ENCODE results near the gene CHFR.
A peak's percentile ranks its signal among the peaks of the same experiment; 100 is the strongest.
"Not testable (repeated sequence)": the region's sequence is repeated elsewhere in the genome, so short reads cannot be mapped to it uniquely, and the experiment has no call there.

CHFR gene, protein sequence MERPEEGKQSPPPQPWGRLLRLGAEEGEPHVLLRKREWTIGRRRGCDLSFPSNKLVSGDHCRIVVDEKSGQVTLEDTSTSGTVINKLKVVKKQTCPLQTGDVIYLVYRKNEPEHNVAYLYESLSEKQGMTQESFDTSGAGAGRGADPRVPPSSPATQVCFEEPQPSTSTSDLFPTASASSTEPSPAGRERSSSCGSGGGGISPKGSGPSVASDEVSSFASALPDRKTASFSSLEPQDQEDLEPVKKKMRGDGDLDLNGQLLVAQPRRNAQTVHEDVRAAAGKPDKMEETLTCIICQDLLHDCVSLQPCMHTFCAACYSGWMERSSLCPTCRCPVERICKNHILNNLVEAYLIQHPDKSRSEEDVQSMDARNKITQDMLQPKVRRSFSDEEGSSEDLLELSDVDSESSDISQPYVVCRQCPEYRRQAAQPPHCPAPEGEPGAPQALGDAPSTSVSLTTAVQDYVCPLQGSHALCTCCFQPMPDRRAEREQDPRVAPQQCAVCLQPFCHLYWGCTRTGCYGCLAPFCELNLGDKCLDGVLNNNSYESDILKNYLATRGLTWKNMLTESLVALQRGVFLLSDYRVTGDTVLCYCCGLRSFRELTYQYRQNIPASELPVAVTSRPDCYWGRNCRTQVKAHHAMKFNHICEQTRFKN

DNA sequence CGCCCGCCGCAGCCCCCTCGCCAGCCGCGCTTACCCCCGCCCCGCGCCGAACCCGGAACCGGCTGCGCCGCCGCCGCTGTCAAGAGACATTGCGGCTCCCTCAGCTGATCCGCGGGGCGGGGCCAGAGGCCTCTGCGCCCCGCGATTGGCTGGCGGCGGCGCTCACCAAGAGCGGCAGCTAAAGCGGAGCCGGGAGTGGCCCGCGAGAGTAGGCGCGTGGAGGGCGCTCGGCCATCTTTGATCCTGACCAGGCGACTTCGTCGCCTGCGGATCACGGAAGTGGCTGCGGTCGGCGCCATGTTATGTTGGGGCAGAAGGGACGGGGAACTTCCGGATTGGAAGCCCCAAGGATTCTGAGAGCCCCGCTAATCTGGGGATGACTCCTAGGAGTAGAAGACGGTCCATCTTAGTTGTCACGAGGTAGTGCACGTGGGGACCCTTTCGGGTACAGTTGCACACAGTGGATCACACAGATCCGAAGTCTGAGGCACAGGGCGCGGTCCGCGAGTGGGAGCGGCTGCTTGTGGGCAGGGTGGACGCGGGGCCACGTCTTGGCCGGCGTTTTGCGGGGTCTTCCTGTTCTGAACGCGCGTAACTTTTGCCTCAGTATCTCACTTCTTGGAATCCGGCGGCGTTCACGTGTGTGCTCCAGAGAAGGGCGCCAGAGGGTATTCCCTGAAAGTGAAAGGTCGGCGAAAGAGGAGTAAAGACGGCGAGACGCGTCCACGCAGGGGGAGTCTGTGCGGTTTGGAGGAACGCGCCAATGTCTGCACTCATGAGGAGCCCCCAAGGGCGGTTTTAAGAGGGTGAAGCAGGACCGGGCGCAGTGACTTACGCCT is at the start of gene CHFR:
CHFR (minus strand) TSS at position 93 of the 839 bp plus-strand sequence. CDS start 277 bp downstream, outside the sequence.
- H3K4me1 Mint-ChIP-seq (ENCODE audit: low read depth): peaks cover 13% of the 10 kb centered on the region
- no peaks in the 10 kb centered on the region for H3K27me3 Mint-ChIP-seq (ENCODE audit: low read depth)
- H3K9me3 Mint-ChIP-seq: peaks cover 32% of the 10 kb centered on the region
- peak within 1 kb of the TSS; percentile 98 for H3K4me3 Mint-ChIP-seq
- peak within 1 kb of the TSS; percentile 100 for H3K27ac Mint-ChIP-seq
- H3K36me3 Mint-ChIP-seq (ENCODE audit: low read depth): peaks cover 52% of the 10 kb centered on the region
- peak; percentile 95 for DNase-seq (ENCODE audit: low spot score)

DNA sequence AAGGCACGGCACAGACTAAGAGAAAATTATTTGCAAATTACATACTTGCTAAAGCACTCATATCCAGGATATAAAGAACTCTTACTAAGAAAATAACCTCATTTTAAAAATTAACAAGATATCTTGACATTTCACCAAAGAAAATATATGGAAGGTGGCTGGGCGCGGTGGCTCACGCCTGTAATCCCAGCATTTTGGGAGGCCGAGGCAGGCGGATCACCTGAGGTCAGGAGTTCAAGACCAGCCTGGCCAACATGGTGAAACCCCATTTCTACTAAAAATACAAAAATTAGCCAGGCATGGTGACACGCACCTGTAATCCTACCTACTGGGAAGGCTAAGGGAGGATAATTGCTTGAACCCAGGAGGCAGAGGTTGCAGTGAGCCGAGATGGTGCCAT is 49.5 kb upstream of the CHFR start:
- peaks cover 54% of the 10 kb centered on the region for H3K9me3 Mint-ChIP-seq
- H3K27ac Mint-ChIP-seq; H3K27me3 Mint-ChIP-seq (ENCODE audit: low read depth); H3K4me1 Mint-ChIP-seq (ENCODE audit: low read depth); DNase-seq (ENCODE audit: low spot score); H3K4me3 Mint-ChIP-seq: not testable (repeated sequence)
- peaks cover 26% of the 10 kb centered on the region for H3K36me3 Mint-ChIP-seq (ENCODE audit: low read depth)

DNA sequence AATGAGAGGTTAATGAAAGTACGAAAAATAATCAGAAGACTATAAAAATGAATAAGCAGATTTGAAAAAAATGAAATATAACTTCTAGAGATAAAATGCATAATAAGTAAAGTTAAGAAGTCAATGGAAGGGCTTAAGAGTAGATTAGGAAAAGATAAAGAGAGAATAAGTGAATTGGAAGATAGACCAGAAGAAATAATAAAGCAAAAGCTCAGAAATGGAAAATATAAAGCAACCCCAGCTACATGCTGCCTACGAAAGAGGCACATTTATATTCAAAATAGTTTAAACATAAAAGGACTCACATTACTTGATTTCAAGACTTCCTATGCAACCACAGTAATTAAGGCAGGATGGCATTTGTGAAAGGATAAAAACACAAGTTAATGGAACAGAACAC is 48.8 kb upstream of the CHFR start:
- no peak for DNase-seq (ENCODE audit: low spot score)
- Mint-ChIP-seq H3K9me3 (peaks cover 54% of the 10 kb centered on the region), H3K36me3 (ENCODE audit: low read depth) (peaks cover 23% of the 10 kb centered on the region), H3K4me3 (no peak overlapping the region), H3K4me1 (ENCODE audit: low read depth) (no peaks in the 10 kb centered on the region), H3K27ac (no peak overlapping the region), H3K27me3 (ENCODE audit: low read depth) (no peaks in the 10 kb centered on the region)

DNA sequence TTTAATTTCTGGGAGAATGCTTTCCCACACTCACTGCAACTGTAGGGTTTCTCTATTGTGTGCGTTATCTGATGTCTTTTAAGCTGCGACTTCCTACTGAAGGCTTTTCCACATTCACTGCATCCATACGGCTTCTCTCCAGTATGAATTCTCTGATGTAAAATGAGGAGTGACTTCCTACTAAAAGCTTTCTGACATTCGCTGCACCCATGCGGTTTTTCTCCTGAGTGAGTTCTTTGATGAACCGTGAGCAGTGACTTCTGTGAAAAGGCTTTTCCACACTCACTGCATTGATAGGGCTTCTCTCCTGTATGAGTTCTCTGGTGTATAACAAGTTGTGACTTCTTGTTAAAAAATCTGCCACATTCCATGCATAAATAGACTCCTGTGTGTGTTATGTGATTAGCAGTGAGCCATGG is 39.0 kb upstream of the CHFR start:
- Mint-ChIP-seq H3K4me1 (ENCODE audit: low read depth) (no peaks in the 10 kb centered on the region), H3K27me3 (ENCODE audit: low read depth) (no peaks in the 10 kb centered on the region), H3K9me3 (peaks cover 75% of the 10 kb centered on the region), H3K4me3 (no peak overlapping the region), H3K36me3 (ENCODE audit: low read depth) (peaks cover 29% of the 10 kb centered on the region), H3K27ac (no peak overlapping the region)
- DNase-seq (ENCODE audit: low spot score): no peak

DNA sequence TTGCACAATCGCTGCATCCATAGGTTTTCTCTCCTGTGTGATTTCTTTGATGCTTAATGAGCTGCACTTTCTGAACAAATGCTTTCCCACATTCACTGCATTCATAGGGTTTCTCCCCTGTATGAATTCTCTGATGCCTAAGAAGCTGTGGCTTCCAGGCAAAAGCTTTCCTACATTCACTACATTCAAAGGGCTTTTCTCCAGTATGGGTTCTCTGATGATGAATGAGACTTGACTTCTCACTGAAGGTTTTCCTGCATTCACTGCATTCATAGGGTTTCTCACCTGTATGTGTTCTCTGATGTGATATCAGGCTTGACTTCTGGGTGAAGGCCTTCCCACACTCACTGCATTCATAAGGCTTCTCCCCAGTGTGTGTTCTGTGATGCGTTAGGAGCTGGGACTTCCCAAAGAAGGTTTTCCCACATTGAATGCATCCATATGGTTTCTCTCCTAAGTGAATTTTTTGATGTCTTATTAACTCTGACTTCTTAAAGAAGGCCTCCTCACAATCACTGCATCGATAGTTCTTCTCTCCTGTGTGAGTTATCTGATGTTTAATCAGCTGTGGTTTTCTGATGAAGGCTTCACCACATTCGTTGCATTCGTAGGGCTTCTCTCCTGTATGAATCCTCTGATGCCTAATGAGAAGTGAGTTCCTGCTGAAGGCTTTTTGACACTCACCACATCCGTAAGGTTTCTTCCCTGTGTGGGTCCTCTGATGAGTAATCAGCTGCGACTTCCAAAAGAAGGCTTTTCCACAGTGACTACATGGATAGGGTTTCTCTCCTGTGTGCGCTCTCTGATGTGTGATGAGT is 38.4 kb upstream of the CHFR start:
- Mint-ChIP-seq H3K9me3 (peaks cover 75% of the 10 kb centered on the region), H3K36me3 (ENCODE audit: low read depth) (peaks cover 26% of the 10 kb centered on the region), H3K27me3 (ENCODE audit: low read depth) (no peaks in the 10 kb centered on the region), H3K4me1 (ENCODE audit: low read depth) (no peaks in the 10 kb centered on the region), H3K27ac (no peak overlapping the region), H3K4me3 (no peak overlapping the region)
- DNase-seq (ENCODE audit: low spot score): no peak

DNA sequence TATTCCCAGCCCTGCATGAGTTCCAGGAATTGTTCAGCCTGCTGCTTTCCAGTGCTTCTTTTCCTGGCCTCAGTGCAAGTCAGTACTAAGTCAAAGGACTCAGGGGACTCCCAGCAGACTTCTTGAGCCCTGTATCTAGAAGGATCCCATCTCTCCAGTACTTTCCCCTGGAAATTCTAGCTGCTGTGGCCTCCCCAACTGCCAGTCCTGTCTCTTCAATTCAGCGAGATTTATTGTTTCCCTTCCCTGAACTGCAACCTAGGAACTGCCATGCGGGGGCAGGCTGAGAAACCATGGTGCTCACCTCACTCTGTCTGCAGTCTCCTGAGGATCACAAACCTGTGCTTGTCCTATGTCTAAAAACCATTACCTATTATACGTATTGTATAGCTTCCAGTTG is 37.0 kb upstream of the CHFR start:
- Mint-ChIP-seq H3K4me1 (ENCODE audit: low read depth) (no peaks in the 10 kb centered on the region), H3K27ac (no peak overlapping the region), H3K9me3 (peaks cover 65% of the 10 kb centered on the region), H3K4me3 (no peak overlapping the region), H3K36me3 (ENCODE audit: low read depth) (peaks cover 20% of the 10 kb centered on the region), H3K27me3 (ENCODE audit: low read depth) (no peaks in the 10 kb centered on the region)
- no peak for DNase-seq (ENCODE audit: low spot score)

DNA sequence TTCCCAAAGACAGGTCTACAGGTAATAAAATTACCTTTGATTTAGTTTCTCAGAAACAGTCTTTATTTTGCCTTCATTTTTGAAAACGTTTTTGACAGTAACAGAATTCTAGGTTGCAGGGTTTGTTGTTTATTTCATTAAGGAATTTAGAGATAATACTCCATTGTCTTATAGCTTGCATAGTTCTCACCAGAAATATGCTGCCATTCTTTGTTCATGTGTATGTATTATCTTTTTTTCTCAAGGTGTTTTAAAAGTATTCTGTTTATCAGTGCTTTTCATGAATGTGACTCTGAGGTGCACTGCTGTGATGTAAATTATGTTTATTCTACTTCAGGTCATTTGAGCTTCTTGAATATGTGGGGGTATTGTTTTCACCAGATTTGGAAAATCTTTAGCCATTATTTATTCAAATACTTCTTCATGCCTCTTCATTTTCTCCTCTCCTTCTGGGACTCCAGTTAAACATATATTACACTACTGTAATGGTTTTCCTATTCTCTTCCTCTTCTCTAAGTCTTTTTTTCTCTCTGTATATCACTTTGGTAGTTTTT is 36.0 kb upstream of the CHFR start:
- H3K4me3 Mint-ChIP-seq: no peak overlapping the region
- no peaks in the 10 kb centered on the region for H3K27me3 Mint-ChIP-seq (ENCODE audit: low read depth)
- no peaks in the 10 kb centered on the region for H3K4me1 Mint-ChIP-seq (ENCODE audit: low read depth)
- no peak for DNase-seq (ENCODE audit: low spot score)
- H3K36me3 Mint-ChIP-seq (ENCODE audit: low read depth): peaks cover 20% of the 10 kb centered on the region
- no peak overlapping the region for H3K27ac Mint-ChIP-seq
- H3K9me3 Mint-ChIP-seq: peaks cover 61% of the 10 kb centered on the region

DNA sequence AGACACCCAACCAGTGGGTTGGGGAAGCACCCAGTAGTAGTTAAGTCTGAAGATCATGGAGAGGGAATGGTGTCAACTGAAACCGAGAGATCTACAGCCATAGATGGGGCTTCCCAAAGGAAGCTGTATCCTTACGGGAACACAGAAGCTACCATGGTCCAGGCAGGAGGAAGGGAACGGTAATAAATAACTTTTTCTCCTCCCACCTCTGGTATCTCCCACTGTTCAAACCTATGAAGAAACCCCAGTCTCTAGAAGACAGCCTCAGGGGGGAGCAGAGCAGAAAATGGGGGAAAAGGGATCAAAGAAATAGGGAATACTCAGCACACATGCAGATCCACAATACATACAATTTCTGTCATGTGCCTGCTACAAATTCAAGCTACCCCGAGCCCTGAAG is 35.3 kb upstream of the CHFR start:
- peaks cover 68% of the 10 kb centered on the region for H3K9me3 Mint-ChIP-seq

DNA sequence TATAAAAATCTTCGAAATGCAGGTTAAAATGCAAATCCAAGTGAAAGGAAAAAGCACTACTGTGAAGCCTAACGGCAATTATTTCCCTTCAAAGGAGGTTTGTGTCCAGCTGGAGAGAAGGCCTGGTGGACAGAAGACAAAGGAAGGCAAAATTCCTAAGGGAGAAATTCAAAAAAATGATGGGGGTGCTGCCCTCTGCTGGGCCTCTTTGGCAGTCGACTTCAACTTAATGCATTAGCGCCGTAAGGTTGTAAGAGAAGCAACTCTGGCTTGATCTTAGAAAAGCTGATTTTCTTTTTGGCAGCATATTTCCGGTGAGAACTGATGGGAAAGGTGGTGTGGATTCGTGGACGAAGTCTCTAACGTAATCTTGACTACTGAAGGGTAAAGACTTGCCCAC is 34.3 kb upstream of the CHFR start:
- no peak overlapping the region for H3K27ac Mint-ChIP-seq
- H3K36me3 Mint-ChIP-seq (ENCODE audit: low read depth): peaks cover 21% of the 10 kb centered on the region
- no peak overlapping the region for H3K4me3 Mint-ChIP-seq
- peaks cover 63% of the 10 kb centered on the region for H3K9me3 Mint-ChIP-seq
- H3K4me1 Mint-ChIP-seq (ENCODE audit: low read depth): no peaks in the 10 kb centered on the region
- H3K27me3 Mint-ChIP-seq (ENCODE audit: low read depth): no peaks in the 10 kb centered on the region
- DNase-seq (ENCODE audit: low spot score): no peak

More for the DNA sequence above, 35.3 kb upstream of the CHFR start:
- H3K27ac Mint-ChIP-seq: no peak overlapping the region
- peaks cover 25% of the 10 kb centered on the region for H3K36me3 Mint-ChIP-seq (ENCODE audit: low read depth)
- no peaks in the 10 kb centered on the region for H3K4me1 Mint-ChIP-seq (ENCODE audit: low read depth)
- DNase-seq (ENCODE audit: low spot score): no peak
- H3K27me3 Mint-ChIP-seq (ENCODE audit: low read depth): no peaks in the 10 kb centered on the region
- no peak overlapping the region for H3K4me3 Mint-ChIP-seq

DNA sequence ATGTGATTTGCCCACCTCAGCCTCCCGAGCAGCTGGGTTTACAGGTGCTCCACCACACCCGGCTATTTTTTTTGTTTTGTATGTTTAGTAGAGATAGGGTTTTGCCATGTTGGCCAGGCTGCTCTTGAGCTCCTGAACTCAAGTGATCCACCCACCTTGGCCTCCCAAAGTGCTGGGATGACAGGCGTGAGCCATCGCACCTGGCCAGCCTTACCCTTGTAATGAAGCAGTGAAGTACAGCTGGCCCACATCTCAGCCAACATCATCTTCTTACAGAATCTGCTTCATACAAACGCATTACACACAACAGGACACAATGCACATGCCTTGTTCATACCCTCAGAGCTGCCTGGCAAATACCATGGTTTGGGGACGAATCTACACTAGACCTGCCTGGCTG is 31.3 kb upstream of the CHFR start:
- Mint-ChIP-seq H3K4me3 (no peak overlapping the region), H3K9me3 (peaks cover 50% of the 10 kb centered on the region), H3K36me3 (ENCODE audit: low read depth) (peaks cover 18% of the 10 kb centered on the region), H3K27me3 (ENCODE audit: low read depth) (no peaks in the 10 kb centered on the region), H3K4me1 (ENCODE audit: low read depth) (no peaks in the 10 kb centered on the region), H3K27ac (no peak overlapping the region)
- DNase-seq (ENCODE audit: low spot score): no peak

DNA sequence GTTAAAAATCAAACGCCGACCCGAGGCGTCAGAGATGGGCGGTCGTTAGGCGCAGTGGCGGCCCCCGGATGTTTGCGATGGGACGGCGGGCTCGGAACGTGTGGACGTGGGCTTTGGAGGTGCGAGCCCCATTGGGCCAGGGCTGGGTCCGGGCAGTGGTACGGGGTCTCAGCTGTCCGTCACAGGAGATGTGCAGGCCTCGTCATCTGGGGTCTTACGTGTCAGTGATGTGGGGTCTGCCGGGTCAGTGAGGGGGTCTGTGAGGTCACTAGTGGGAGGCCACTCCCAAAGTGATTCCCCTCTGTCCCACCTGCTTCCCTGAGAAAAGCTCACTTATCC is 21.6 kb upstream of the CHFR start:
- peak overlapping the region; percentile 97 for H3K27ac Mint-ChIP-seq
- H3K4me1 Mint-ChIP-seq (ENCODE audit: low read depth): peaks cover 4% of the 10 kb centered on the region
- H3K9me3 Mint-ChIP-seq: peaks cover 40% of the 10 kb centered on the region
- peaks cover 13% of the 10 kb centered on the region for H3K27me3 Mint-ChIP-seq (ENCODE audit: low read depth)
- peaks cover 11% of the 10 kb centered on the region for H3K36me3 Mint-ChIP-seq (ENCODE audit: low read depth)
- DNase-seq (ENCODE audit: low spot score): no peak
- H3K4me3 Mint-ChIP-seq: peak overlapping the region; percentile 89

DNA sequence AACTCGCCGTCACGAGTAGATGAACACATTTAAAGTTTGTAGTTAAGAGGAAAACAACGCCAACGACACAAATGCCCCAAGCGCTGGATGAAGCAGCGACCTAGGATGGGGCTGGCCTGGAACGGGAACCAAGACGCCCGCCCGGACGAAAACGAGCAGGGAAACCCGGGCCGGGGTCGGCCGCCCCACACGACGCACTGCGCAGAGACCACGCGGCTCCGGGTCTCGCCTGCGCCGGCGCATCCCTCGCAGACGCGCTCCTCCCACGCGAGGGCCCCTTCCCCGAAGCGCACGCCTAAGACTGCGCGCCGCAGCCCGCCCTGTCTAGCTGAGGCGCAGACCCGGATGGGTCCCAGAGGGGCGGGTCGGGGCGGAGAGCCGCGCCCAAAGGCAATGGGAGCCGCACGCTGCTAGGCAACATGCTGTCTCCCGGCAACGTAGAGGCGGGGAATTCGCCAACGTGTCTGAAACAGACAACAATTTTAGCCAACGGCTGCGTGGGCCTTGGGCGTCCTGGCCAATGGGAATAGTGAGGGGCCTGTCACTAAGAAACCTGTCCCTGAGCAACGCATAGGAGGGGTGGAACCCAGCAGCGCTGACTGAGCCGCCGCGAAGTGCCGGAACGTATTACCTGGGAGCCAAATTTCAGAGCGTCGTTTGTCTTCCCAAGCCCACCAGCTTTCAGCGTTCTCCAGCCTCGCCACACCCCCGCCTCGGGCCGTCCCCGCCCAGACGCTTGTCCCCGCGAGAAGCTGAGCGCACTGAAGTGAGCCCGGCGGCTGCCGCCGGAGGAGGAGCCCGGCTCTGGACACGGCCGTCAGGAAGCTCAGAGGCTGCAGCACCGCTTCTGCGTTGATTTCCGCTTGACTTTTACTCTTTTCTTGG is 21.0 kb upstream of the CHFR start:
- DNase-seq (ENCODE audit: low spot score): peak; percentile 93
- Mint-ChIP-seq H3K4me1 (ENCODE audit: low read depth) (peaks cover 4% of the 10 kb centered on the region), H3K27me3 (ENCODE audit: low read depth) (peaks cover 13% of the 10 kb centered on the region), H3K4me3 (peak overlapping the region; percentile 89), H3K27ac (peak overlapping the region; percentile 97), H3K36me3 (ENCODE audit: low read depth) (peaks cover 11% of the 10 kb centered on the region), H3K9me3 (peaks cover 36% of the 10 kb centered on the region)
